CD1c-positive myeloid dendritic cell (primary cell): ENCODE data around the gene C3orf49.

Source experiments
- DNase-seq: peaks from one replicate; pipeline ENCODE4 v3.0.0-alpha.2; 2016; ENCODE audit errors: extremely low spot score

Gene C3orf49

DNA sequence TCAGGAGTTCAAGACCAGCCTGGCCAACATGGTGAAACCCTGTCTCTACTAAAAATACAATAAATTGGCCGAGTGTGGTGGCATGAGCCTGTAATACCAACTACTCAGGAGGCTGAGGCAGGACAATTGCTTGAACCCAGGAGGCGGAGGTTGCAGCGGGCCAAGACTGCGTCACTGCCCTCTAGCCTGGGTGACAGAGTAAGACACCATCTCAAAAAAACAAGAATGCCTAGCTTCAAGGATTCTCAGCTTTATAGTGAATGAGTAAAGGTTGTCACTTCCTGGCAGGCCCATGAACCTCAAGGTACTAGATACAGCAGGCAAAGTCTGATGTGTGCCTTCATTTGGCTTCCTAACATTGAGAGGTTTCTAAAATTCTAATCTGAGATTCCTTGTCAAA lies 30.1 kb downstream of the C3orf49 start:
- DNase-seq = no peak

DNA sequence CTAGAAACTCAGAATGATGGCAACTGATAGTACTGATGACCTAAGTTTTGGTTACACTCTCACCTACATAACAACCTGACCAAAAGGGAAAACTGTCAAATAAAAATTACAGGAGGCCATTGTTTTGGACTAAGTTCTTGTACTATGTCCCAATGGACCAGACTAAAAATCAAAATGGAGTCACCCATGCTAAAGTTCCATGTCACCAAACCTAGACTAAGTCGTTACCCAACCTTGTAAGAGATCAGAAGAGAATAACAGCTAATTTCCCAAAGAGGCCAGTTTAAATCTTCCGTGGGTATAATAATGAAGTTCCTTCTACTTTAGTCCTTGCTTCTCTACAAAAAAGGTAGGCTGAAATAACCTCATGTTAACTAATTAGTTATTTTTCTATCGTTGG lies 32.2 kb downstream of the C3orf49 start:
- no peak for DNase-seq

DNA sequence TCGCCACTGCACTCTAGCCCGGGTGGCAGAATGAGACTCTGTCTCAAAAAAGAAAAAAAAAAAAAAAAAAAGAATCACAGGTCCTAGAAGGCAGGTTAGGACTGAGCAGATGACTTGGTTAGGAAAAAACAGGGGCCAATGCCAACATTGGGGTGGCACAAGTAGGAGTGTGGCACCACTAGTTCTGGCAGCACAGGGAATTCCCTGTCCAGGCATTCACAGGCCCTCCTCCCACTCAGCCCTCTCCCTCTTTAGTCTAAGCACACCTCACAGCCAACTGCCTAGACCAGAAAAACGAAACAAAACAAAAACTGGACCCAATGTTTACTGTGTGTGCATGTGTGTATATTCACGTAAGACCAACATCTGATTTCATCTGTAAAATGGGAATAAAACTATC lies 34.0 kb downstream of the C3orf49 start:
- DNase-seq = no peak

DNA sequence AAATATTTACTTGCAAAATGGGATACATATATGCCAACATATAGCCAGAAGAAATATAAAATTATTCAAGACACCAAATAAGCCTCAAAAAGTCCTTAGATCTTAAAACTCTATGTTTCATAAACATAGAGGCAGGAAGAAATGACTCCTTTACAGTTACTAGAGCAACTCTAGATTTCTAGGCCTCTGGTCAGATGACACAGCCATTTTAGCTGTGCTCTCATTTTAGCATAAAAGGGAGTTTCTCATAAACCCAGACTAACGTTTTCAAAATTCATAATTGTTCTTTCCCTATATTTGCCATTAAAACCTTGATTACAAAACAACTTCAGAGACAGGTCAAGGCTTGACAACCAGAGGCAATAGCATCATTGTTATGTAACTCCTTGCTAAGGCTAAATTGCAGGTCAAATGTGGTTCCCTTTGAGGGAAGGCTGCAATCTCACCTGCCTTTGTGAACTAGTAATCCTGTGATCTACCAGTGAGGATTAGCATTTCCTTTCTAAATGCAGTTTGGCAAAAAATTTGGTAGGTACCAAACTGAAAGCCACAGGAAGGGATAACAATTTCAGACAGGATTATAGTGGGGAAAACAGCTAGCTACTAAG lies 36.3 kb downstream of the C3orf49 start:
- DNase-seq = no peak

DNA sequence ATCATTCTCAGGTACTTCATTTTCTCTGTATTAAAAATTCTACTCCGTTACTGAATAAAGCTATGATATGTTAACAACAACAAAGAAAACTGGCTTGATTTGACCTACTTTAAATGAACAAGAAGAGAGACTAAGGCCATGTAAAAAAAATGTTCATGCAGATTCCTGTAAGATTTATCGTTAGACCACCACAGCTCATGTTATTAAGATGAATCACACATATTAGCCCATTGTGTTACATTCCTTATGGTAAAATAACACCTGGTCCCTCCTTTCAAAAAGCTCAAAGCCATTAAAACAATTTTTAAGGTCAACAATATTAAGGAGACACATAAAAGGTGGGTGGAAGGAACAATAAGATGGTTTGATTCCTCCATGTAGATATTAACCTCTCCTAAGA lies 38.2 kb downstream of the C3orf49 start:
- no peak for DNase-seq

DNA sequence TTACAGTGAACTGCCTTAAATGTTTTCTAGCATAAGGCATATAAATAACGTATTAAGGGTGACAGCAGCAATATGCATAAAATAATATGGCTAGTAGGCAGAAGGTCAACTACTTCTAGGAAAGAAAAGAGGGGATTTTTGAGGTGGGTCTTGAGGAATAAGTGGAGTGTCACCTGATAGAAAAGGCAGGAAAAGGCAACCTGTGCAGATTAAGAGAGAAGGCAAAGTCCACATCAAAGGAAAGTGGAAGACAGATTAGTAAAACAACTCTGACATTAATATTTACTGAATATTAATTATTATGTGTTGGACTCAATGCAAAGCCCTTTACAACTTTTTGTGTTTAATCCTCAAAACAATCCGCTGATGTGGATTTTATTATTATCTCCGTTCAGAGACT lies 41.7 kb downstream of the C3orf49 start:
- no peak for DNase-seq

DNA sequence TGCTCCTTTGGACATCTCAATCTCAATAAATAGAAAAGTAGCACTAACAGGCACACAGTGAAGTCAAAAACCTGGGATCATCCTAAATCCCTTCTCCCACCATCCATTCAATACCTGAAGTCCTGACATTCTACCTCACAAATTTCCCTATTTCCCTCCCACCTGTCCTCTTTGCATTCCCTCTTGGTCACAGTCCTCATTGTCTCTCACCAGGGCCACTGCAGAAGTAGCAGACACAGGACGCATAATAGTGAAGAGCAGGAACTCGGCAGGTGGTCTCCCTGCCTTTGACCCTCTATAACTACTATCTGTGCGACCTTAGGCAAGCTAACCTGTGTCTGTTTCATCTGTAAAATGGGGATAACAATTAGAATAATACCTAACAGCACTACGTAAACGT lies 42.2 kb downstream of the C3orf49 start:
- DNase-seq = no peak

DNA sequence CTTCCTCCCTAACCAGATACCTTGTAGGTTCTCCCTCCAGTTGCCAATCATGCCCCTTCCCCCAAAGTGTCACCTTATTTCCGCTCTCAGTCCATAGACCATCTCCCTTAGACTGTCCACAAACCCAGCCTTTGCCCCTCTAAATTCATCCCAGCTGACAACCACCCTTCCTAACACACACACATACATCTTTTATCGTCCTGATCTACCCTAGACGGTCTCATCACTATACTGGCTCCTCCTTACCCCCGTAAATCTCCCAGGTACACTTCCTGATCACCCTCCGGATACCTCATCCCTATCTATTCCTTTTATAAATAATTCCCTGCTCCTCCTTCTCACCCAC lies 43.7 kb downstream of the C3orf49 start:
- no peak for DNase-seq

DNA sequence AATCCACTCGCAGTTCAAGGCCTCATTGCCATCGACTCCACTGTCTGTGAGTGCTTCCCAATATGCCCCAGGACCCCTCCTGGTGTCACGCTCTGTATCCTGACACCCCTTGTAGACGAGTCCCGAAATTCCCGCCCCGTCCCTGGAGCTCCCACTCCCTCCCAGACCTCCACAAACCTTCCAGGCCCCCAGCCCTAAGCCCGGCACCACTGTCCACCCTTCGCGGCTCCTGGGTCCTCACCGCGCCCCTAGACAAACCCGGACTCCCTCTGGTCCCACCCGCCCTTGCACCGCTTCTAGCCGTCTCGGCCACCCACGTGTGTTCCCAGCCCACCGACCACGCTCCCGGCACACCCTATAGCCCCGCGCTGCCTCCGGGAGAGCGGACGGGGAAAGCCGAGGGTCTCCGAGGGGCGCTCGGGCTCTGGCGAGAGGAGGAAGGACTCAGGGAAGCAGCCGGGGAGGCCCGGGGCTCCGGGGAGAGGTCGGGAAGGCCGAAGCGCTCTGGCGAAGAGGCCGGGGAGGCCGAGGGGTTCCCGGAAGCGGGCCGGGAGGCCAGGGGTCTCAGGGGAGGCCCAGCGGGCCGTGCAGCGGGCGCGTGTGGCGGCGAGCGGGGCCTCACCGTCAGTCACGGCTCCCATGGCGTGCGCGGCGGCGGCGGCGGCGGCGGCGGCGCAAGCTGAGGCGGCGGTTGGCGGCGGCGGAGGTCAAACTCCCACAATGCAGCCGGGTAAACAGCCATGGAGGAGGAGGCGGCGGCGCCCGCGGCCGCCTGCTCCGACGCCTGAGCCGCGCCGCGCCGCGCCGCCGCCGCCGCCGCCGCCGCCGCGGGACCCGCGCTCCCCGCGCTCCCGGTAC lies 44.3 kb downstream of the C3orf49 start, which contains the start of the genes ATXN7 and THOC7:
ATXN7 (plus strand) TSS at position 718 of the 858 bp plus-strand sequence. CDS start 48,732 bp downstream, outside the sequence.
THOC7 (minus strand) TSS at position 656 of the 858 bp plus-strand sequence; CDS start at position 641, 15 bp downstream.
- peak; percentile 74 for DNase-seq

DNA sequence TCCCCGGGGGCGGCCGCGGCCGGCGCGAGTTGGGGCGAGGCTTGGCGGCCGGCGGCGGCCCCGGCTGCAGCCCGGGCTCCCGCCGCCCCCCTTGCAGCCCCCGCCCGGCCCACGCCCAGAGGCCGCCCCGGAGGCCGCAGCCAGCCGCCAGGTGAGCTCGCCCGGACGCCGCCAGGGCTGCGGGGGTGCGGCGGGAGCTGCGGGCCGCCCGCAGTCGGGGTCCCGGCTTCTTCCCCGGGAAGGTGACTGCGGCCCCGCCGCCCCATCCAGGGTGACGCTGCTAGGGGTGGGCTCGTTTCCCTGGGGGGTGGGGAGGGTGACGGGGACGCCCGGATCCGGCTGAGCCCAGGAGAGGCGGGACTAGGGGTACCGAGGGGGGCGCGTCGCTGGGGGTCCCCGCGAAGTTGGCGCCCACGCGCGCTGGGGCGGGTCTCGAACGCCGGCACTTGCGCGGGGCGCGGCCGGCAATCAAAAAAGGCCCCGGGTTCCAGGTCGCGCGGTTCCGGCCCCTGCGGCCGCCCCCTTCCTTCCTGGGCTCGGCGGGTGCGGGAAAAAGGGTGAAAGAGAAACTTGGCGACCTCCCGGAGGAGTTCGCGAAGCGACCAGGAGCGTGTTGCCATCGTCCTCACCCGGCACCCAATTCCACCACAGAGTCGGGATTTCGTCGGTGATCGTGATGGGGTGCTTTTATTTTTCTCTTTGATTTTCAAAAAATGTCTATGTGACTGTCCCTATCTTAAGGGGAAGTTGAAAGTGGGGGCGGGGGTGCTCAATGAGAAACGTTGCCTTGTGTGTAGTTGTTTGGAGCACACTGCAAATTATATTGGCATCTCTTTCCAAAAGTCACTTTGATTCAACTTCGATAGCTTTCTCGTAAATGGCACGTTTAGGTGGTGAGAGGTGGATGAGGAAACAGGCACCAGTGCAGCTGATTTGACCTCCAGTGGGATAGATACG lies 45.2 kb downstream of the C3orf49 start:
- peak; percentile 69 for DNase-seq

DNA sequence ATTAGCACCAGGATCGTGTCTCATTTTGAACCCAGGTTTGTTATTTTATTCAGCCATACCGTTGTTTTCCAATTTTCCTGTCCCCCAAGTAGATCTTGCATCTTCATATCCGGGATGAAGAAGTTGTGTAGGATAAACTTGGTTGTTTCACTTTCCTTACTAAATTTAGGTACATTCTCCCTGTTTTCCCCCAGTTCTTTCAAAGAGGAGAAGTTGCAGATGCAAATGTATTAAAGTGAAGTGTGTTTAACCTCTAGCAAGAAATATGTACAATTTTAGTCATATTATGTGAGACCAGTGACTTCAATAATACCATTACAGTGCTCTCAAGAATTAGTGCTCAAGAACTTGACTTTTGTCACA lies 45.8 kb downstream of the C3orf49 start:
- no peak for DNase-seq

DNA sequence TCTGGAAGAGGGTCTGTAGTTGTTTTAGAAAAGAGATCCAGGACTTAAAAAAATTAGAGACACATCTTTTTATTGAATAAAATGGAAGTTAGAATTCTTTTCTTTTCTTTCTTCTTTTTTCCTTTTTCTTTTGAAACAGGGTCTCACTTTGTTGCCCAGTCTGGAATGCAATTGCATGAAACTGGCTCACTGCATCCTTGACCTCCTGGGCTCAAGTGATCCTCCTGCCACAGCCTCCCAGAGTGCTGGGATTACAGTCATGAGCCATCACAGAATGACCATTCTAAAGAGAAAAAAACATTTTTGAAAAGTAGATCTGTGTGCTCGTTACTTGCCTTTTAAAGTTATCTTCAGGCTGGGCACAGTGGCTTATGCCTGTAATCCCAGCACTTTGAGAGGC lies 48.1 kb downstream of the C3orf49 start:
- DNase-seq = no peak

DNA sequence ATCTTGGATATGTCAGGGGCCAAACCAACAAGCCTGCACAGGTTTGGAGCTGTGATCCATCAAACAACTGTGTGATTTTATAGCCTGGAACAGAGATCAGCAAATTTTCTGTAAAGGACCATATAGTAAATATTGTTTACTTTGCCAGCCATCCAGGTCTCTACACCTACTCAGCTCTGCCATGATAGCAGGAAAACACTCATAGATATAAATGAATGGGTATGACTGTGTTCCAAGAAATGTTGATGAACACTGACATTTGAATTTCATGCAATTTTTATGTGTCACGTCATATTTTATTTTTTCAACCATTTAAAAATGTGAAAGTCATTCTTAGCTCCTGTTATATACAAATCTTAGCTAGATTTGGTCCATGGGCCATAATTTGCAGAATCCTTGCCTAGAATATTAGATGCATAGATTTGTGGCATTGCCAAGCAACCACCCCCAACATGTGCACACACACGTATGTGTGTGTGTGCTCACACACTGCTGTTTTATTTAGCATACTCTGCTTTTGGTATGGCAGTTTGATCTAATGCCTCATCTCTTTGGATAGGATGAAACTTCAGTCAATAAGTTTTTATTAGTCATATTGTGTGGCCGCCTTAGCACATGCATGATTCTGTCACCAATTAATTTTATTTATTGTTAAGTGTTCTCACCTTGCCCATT lies 51.0 kb downstream of the C3orf49 start:
- DNase-seq = no peak

DNA sequence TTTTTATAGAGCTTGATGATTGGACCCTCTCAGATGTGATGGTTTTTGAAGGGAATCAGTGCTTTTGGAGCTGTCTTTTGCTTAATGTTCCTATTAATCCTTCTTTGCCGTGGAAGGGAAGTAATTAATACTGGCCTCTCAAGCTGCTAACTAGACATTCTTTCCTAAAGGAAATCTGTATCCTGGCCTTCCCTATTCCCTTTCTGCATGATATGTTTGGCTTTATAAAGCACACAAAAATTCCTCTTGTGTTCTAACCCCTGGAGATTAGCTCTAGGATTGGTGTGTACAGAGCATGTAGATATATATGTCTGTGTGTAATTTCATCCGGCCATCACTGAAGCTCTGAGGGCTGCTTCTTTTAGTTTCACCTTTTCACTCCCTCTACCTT lies 51.5 kb downstream of the C3orf49 start:
- no peak for DNase-seq

DNA sequence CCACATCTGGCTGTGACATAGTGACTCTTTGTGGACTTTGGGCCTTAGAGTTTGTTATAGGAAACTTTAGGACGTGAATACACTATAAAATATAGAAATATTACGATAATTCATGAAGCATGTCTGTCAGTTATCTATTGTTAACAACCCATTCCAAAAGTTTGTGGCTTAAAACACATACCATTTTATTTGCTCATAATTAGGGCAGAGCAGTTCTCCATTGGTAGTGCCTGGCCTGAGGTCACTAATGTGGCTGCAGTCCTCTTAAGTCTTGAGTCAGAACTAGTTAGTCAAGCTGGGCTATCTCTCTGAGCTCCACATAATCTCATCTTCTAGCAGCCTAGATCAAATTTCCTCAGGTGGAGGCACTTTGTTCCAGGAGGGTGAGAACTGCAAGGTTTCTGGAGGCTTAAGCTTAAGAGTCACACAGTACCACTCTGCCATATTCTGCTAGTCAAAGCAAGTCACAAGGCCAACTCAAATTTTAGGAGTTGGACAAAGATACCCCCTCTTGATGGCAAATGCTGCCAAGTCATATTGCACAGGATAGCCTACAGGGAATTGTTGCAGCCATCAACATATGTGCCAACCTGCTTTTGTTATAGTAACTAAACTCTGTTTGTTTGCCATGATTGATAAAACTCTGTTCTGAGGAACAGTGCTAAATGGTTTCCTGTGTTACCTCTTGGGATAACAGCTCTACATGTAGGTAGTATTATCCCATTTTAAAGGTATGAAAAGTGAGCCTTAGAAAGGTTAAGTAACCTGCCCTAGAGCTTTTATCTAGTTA lies 53.2 kb downstream of the C3orf49 start:
- DNase-seq = no peak

DNA sequence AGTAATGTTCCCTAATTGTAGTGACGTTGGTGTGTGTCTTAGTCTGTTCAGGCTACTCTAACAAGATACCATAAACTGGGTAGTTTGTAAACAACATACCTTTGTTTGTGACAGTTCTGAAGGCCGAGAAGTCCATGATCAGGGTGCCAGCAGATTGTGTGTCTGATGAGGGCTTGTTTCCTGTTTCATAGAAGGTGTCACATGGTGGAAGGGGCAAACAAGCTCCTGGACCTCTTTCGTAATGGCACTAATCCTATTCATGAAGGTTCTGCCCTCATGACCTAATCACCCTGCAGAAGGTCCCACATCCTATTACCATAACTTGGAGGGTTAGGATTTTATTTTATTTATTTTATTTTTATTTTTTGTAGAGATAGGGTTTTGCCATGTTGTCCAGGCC lies 55.7 kb downstream of the C3orf49 start:
- peak; percentile 38 for DNase-seq

DNA sequence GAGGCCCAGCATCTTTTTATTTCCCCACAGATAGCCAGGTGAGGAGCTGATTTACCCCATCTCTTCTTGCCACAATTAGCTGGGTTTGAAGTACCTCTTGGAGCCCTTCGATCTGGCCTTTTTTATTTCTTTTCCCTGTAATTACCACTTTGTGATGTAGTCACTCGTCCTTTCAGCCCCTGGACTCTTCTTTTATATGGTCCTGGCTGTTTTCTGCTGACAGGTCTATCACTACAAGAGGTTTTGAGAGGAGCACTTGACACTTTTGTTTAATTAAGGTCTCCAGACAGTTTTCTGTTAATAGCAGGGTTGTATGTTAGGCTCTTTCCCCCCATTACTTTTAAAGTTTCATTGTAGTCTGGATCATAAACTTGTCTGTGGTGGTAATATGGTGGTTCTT lies 56.4 kb downstream of the C3orf49 start:
- DNase-seq = no peak

DNA sequence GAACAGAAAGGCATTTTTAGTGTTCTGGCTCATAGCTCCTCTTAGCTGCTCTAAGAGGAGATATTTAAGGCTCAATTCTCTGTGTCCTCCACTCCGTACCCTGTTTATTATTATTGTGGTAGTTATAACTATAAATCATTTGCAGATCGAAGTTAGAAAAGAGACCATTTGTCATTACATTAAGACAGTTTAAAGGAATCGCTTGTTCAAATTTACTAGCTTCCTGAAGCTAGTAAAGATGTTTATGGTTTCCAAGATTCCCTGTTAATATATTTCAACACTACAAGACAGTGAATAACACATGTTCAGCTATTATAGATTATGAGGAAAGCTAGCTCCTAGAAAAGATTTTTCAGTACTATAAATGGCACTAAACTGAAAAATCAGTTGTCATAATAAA lies 57.2 kb downstream of the C3orf49 start:
- no peak for DNase-seq

DNA sequence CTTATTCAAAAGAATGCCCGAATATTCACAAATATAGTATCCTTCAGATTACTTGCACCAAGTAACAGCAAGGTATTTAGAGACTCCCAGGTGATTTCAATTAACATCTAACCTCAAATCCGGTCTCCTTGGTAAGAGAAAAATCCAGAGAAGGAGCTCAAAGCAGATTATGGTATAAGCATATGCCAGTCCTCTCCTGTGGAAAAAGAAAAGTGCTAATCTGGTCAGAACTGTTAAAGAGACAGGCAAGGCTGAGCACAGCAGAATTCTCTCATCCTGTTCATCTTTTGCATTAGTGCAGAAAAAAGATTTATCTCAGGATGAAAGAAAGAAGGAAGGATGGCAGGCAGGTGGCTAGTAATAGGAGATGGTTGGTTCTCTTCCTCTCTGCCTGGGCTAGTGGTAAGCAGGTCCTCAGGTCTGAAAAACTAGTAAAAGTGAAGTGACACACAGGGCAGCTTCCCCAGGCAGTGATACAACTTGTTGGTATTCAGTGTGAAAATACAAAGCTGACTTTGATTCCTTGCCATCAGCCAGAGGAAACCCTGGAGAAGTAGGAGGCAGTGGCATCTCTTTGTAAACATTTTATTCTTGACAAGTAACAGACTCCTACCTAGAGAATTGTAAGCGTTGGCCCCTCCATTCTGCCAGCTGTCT lies 58.8 kb downstream of the C3orf49 start:
- no peak for DNase-seq

DNA sequence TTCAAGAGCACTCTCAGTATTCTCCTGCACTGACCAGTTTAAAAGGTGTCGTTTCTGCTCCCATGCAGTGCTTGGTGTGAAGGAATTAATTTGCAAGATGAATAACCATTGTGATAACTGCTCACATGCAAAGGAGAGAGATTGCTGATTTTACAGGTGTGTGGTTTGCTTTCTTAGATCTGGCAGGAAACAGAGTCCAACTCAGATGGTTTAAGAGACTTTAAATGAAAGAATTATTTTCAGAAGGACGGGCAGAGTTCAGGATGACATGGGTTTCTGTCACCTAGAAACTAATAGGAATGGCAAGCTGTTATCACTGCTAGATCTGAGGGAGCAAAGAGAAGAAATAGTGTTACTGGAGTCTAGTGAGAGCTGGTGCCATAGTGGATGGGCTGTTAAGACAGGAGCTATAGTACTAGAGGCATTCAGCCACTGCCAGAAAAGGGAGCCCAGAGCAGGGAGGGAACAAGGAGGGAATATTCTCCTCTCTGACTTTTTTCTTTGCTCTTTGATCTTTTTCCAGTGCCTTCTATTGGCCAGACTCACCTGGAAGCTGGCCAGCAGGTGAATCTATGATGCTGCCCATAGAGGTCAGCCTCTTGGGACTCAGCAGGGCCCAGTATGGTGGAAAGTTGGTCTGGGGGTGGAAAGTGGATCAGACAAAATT lies 59.4 kb downstream of the C3orf49 start:
- DNase-seq = no peak
